ENCODE data around the gene PRM3. TPM values are rescaled to one million over a fixed set of nuclear protein-coding genes. Genes with fewer than 3 reads are reported as not detected.

Gene PRM3
- total and polyA plus RNA-seq, 7 donors, result not detected

- Histone ChIP-seq H3K9me3 (no peaks in the 10 kb centered on the region), H3K4me3 (peak overlapping the region; percentile 78 to 88 (median 84)), H3K27me3 (no peaks in the 10 kb centered on the region), H3K36me3 (no peaks in the 10 kb centered on the region), H3K4me1 (peaks cover 0 to 44% (median 26%) of the 10 kb centered on the region in 4 donors), H3K27ac (peak overlapping the region in 3 of 4 donors; percentile 90 to 99 (median 96))
- TF ChIP-seq POLR2AphosphoS5 (IDR thresholded peaks at IDR 0.05), result no peak
- no peak for TF ChIP-seq CTCF (IDR thresholded peaks at IDR 0.05)
- no peak for TF ChIP-seq EP300 (IDR thresholded peaks at IDR 0.05)
- no peak for TF ChIP-seq POLR2A (IDR thresholded peaks at IDR 0.05)
- DNase-seq, result no peak
- 42 to 48% methylated on average over 29 of the region's 29 CpGs for WGBS, 2 donors
- intact Hi-C loops (cut with DNase I), result loop anchor here (10.0 kb wide), 2 partner anchors 119 to 509 kb away; partner anchors contain the start of gene NUBP1
These were observed 19.2 kb downstream of the PRM3 start for GRCh38 chr16:11253995-11254912.

- intact Hi-C loops (cut with DNase I), result loop anchor here (10.0 kb wide), 2 partner anchors 119 to 509 kb away; partner anchors contain the start of gene NUBP1
- WGBS, 2 donors, result 72 to 83% methylated on average over 5 of the region's 5 CpGs
- TF ChIP-seq POLR2AphosphoS5 (IDR thresholded peaks at IDR 0.05), result no peak
- TF ChIP-seq POLR2A (IDR thresholded peaks at IDR 0.05), result no peak
- TF ChIP-seq CTCF (IDR thresholded peaks at IDR 0.05), result no peak
- no peak for TF ChIP-seq EP300 (IDR thresholded peaks at IDR 0.05)
These were observed 20.1 kb downstream of the PRM3 start for GRCh38 chr16:11253009-11253994.

GRCh38 chr16:11252482-11252931, 20.9 kb downstream of the PRM3 start:
- Histone ChIP-seq H3K4me3 (no peak overlapping the region), H3K27me3 (no peaks in the 10 kb centered on the region), H3K9me3 (no peaks in the 10 kb centered on the region), H3K36me3 (no peaks in the 10 kb centered on the region), H3K4me1 (peaks cover 0 to 34% (median 20%) of the 10 kb centered on the region in 4 donors), H3K27ac (no peak overlapping the region)
- no peak for DNase-seq
- WGBS, 2 donors, result 84 to 93% methylated on average over 8 of the region's 8 CpGs
- intact Hi-C loops (cut with DNase I), result loop anchor here (10.0 kb wide), 2 partner anchors 118 to 508 kb away; partner anchors contain the start of gene NUBP1
- TF ChIP-seq POLR2A (IDR thresholded peaks at IDR 0.05), result no peak
- no peak for TF ChIP-seq POLR2AphosphoS5 (IDR thresholded peaks at IDR 0.05)
- TF ChIP-seq EP300 (IDR thresholded peaks at IDR 0.05), result no peak
- no peak for TF ChIP-seq CTCF (IDR thresholded peaks at IDR 0.05)

More at GRCh38 chr16:11253009-11253994, 20.1 kb downstream of the PRM3 start:
- no peaks in the 10 kb centered on the region for H3K27me3 ChIP-seq
- no peak for DNase-seq
- peaks cover 0 to 35% (median 20%) of the 10 kb centered on the region in 4 donors for H3K4me1 ChIP-seq
- H3K27ac ChIP-seq, result peak overlapping the region in 3 of 4 donors; percentile 11 to 37 (median 14)
- H3K4me3 ChIP-seq, result peak overlapping the region in 2 of 4 donors; percentile 9 to 81
- no peaks in the 10 kb centered on the region for H3K36me3 ChIP-seq
- no peaks in the 10 kb centered on the region for H3K9me3 ChIP-seq

Data from sigmoid colon (tissue), 7 donors.